ENCODE data around the gene TMEM259.
A peak's percentile ranks its signal among the peaks of the same experiment; 100 is the strongest.

The TMEM259 gene

DNA sequence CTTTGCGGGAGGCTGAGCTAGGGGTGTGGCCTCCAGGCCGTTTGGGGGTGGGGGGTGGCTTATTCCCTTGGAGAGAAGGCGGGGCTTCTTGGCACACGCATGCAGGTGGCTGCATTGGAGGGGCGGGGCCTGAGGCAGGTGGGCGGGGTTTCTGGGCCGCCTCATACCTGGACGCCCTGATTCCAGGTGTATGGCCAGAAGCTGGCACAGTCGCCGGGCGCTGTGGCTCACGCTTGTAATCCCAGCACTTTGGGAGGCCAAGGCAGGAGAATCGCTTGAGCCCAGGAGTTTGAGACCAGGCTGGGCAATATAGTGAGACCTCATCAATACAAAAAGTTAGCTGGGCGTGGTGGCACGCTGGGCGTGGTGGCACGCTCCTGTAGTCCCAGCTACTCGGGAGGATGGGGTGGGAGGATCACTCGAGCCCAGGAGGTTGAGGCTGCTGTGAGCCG lies 26.8 kb upstream of the TMEM259 start:
- Histone ChIP-seq H3K4me1 (ENCODE audit: control insufficient read depth in 1 of 2, insufficient read depth in 2 of 2, low read length in 2 of 2) (peaks cover 2 to 4% of the 10 kb centered on the region in 2 donors), H3K36me3 (ENCODE audit: control insufficient read depth in 1 of 2, insufficient read depth in 2 of 2, low read length in 2 of 2) (no peaks in the 10 kb centered on the region), H3K27ac (ENCODE audit: low read depth, low read length) (no peak overlapping the region), H3K4me3 (ENCODE audit: low read depth in 1 of 2, low read length in 2 of 2) (no peak overlapping the region), H3K27me3 (ENCODE audit: control insufficient read depth in 1 of 2, insufficient read depth in 2 of 2, low read length in 2 of 2) (no peaks in the 10 kb centered on the region), H3K9ac (ENCODE audit: low read depth in 1 of 2, low read length in 2 of 2) (no peak overlapping the region), H3K9me3 (ENCODE audit: control insufficient read depth in 1 of 2, low read length in 2 of 2) (no peaks in the 10 kb centered on the region)

DNA sequence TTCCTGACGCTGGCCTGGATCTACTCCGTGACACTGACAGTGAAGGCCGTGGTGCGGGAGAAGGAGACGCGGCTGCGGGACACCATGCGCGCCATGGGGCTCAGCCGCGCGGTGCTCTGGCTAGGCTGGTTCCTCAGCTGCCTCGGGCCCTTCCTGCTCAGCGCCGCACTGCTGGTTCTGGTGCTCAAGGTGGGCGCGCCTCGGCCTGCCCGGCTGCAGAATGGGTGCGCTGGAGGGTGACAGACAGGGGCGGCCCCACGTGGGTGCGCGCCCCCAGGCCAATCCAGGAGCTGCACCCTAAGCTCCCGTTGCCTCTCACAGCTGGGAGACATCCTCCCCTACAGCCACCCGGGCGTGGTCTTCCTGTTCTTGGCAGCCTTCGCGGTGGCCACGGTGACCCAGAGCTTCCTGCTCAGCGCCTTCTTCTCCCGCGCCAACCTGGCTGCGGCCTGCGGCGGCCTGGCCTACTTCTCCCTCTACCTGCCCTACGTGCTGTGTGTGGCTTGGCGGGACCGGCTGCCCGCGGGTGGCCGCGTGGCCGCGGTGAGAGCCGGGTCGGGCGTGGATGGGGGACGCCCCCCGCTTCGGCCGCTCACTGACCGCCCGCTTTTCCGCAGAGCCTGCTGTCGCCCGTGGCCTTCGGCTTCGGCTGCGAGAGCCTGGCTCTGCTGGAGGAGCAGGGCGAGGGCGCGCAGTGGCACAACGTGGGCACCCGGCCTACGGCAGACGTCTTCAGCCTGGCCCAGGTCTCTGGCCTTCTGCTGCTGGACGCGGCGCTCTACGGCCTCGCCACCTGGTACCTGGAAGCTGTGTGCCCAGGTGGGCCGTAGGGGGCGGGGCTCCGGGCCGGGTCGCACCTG lies 26.1 kb upstream of the TMEM259 start:
- Histone ChIP-seq H3K9ac (ENCODE audit: low read depth in 1 of 2, low read length in 2 of 2) (no peak overlapping the region), H3K36me3 (ENCODE audit: control insufficient read depth in 1 of 2, insufficient read depth in 2 of 2, low read length in 2 of 2) (no peaks in the 10 kb centered on the region), H3K27ac (ENCODE audit: low read depth, low read length) (no peak overlapping the region), H3K4me3 (ENCODE audit: low read depth in 1 of 2, low read length in 2 of 2) (no peak overlapping the region), H3K4me1 (ENCODE audit: control insufficient read depth in 1 of 2, insufficient read depth in 2 of 2, low read length in 2 of 2) (peaks cover 8 to 11% of the 10 kb centered on the region in 2 donors), H3K27me3 (ENCODE audit: control insufficient read depth in 1 of 2, insufficient read depth in 2 of 2, low read length in 2 of 2) (no peaks in the 10 kb centered on the region), H3K9me3 (ENCODE audit: control insufficient read depth in 1 of 2, low read length in 2 of 2) (no peaks in the 10 kb centered on the region)

DNA sequence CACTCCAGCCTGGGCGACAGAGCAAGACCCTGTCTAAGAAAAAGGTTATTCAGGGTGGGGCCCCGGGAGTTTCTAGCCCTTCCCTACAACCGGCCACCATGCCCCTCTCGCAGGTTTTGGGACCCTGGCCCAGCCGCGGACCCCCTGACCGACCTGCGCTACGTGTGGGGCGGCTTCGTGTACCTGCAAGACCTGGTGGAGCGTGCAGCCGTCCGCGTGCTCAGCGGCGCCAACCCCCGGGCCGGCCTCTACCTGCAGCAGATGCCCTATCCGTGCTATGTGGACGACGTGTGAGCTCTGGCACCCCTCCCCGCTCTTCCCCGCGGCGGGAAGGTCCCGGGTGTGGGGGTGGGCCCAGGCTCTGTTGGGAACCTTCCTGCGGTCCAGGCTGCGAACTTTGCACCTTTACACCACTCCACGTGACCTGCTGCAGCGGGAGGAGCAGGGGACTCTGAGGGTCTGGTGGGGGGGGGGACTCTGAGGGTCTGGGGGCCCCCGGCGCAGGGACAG lies 25.2 kb upstream of the TMEM259 start:
- Histone ChIP-seq H3K27ac (ENCODE audit: low read depth, low read length) (no peak overlapping the region), H3K9ac (ENCODE audit: low read depth in 1 of 2, low read length in 2 of 2) (no peak overlapping the region), H3K27me3 (ENCODE audit: control insufficient read depth in 1 of 2, insufficient read depth in 2 of 2, low read length in 2 of 2) (no peaks in the 10 kb centered on the region), H3K9me3 (ENCODE audit: control insufficient read depth in 1 of 2, low read length in 2 of 2) (no peaks in the 10 kb centered on the region), H3K4me1 (ENCODE audit: control insufficient read depth in 1 of 2, insufficient read depth in 2 of 2, low read length in 2 of 2) (peaks cover 12 to 20% of the 10 kb centered on the region in 2 donors), H3K4me3 (ENCODE audit: low read depth in 1 of 2, low read length in 2 of 2) (no peak overlapping the region), H3K36me3 (ENCODE audit: control insufficient read depth in 1 of 2, insufficient read depth in 2 of 2, low read length in 2 of 2) (no peaks in the 10 kb centered on the region)

GRCh38 chr19:1045247-1045603 lies 24.3 kb upstream of the TMEM259 start:
- Histone ChIP-seq H3K9me3 (ENCODE audit: control insufficient read depth in 1 of 2, low read length in 2 of 2) (no peaks in the 10 kb centered on the region), H3K9ac (ENCODE audit: low read depth in 1 of 2, low read length in 2 of 2) (no peak overlapping the region), H3K27me3 (ENCODE audit: control insufficient read depth in 1 of 2, insufficient read depth in 2 of 2, low read length in 2 of 2) (no peaks in the 10 kb centered on the region), H3K4me3 (ENCODE audit: low read depth in 1 of 2, low read length in 2 of 2) (no peak overlapping the region), H3K36me3 (ENCODE audit: control insufficient read depth in 1 of 2, insufficient read depth in 2 of 2, low read length in 2 of 2) (no peaks in the 10 kb centered on the region), H3K27ac (ENCODE audit: low read depth, low read length) (no peak overlapping the region), H3K4me1 (ENCODE audit: control insufficient read depth in 1 of 2, insufficient read depth in 2 of 2, low read length in 2 of 2) (peaks cover 19 to 29% of the 10 kb centered on the region in 2 donors)

- no peaks in the 10 kb centered on the region for H3K9me3 ChIP-seq (ENCODE audit: control insufficient read depth in 1 of 2, low read length in 2 of 2)
- H3K9ac ChIP-seq (ENCODE audit: low read depth in 1 of 2, low read length in 2 of 2): peak overlapping the region; percentile 51 to 67
- peak overlapping the region; percentile 71 to 81 for H3K4me3 ChIP-seq (ENCODE audit: low read depth in 1 of 2, low read length in 2 of 2)
- H3K27ac ChIP-seq (ENCODE audit: low read depth, low read length): no peak overlapping the region
- no peaks in the 10 kb centered on the region for H3K27me3 ChIP-seq (ENCODE audit: control insufficient read depth in 1 of 2, insufficient read depth in 2 of 2, low read length in 2 of 2)
- peaks cover 27 to 50% of the 10 kb centered on the region in 2 donors for H3K4me1 ChIP-seq (ENCODE audit: control insufficient read depth in 1 of 2, insufficient read depth in 2 of 2, low read length in 2 of 2)
- H3K36me3 ChIP-seq (ENCODE audit: control insufficient read depth in 1 of 2, insufficient read depth in 2 of 2, low read length in 2 of 2): no peaks in the 10 kb centered on the region
These were observed 22.0 kb upstream of the TMEM259 start for GRCh38 chr19:1042689-1043511.

- H3K9me3 ChIP-seq (ENCODE audit: control insufficient read depth in 1 of 2, low read length in 2 of 2): no peaks in the 10 kb centered on the region
- peak overlapping the region; percentile 71 to 81 for H3K4me3 ChIP-seq (ENCODE audit: low read depth in 1 of 2, low read length in 2 of 2)
- no peaks in the 10 kb centered on the region for H3K36me3 ChIP-seq (ENCODE audit: control insufficient read depth in 1 of 2, insufficient read depth in 2 of 2, low read length in 2 of 2)
- peaks cover 27 to 55% of the 10 kb centered on the region in 2 donors for H3K4me1 ChIP-seq (ENCODE audit: control insufficient read depth in 1 of 2, insufficient read depth in 2 of 2, low read length in 2 of 2)
- H3K27me3 ChIP-seq (ENCODE audit: control insufficient read depth in 1 of 2, insufficient read depth in 2 of 2, low read length in 2 of 2): no peaks in the 10 kb centered on the region
- peak overlapping the region; percentile 51 to 67 for H3K9ac ChIP-seq (ENCODE audit: low read depth in 1 of 2, low read length in 2 of 2)
- no peak overlapping the region for H3K27ac ChIP-seq (ENCODE audit: low read depth, low read length)
These were observed 21.1 kb upstream of the TMEM259 start for GRCh38 chr19:1041835-1042685.

DNA sequence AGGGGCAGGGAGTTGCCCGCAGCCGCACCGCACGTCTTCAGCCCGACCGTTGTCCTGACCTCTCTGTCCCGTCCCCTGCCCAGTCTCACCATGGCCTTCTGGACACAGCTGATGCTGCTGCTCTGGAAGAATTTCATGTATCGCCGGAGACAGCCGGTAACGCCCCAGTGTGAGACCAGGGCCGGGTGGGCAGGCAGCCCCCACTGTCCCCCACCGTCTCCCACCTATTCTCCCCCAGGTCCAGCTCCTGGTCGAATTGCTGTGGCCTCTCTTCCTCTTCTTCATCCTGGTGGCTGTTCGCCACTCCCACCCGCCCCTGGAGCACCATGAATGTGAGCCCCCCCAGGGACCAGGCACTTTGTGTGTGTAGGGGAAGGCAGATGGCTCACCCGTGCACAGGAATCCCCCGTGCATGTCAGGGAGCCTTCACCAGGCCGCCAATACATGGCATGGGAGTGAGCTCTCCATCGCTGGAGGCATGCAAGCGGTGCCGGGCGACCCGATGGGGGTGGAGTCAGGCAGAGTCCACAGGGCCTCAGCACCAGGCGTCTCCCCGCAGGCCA lies 20.4 kb upstream of the TMEM259 start:
- H3K9ac ChIP-seq (ENCODE audit: low read depth in 1 of 2, low read length in 2 of 2): peak overlapping the region; percentile 67 to 73

DNA sequence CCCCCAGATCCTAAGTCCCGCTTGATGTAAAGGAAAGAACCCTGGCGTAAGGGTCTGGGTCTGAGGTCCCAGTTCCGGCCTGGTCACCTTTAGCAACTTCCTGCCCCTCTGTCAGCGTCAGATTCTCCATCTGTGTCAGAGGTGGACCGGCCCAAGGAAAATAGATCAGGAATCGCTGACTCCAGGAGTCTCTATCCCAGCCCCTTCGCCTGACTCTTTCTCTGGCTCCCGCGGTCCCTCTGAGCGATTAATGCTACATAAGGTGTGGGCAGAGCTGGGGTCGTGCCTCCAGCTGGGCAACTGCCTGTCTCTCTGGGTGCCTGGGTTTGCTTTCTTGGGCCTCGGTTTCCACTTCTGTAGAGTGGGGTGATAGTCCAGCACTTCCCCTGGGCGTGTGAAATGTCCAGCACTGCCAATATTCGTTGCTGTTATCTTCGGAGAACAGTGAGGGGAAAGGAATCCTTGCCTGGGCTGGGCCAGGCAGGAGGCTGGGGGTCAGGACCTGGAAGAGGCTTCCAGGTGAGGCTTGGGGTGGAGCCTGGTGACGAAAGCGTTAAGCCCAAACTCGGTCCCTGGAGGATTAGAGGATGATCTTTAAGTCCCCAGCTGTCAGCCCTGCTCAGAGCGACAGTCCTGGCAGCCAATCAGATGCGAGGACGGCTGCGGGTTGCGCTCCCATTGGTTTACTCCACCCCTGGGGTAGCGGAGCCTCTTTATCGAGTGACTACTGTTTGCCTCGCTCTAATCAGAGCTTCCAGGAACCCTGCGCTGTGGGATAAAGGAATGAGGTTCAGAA lies 19.8 kb upstream of the TMEM259 start:
- H3K36me3 ChIP-seq (ENCODE audit: control insufficient read depth in 1 of 2, insufficient read depth in 2 of 2, low read length in 2 of 2): peaks cover 0 to 5% of the 10 kb centered on the region in 2 donors
- H3K27ac ChIP-seq (ENCODE audit: low read depth, low read length): no peak overlapping the region
- no peaks in the 10 kb centered on the region for H3K27me3 ChIP-seq (ENCODE audit: control insufficient read depth in 1 of 2, insufficient read depth in 2 of 2, low read length in 2 of 2)
- peak overlapping the region; percentile 69 to 73 for H3K9ac ChIP-seq (ENCODE audit: low read depth in 1 of 2, low read length in 2 of 2)
- peak overlapping the region; percentile 71 to 81 for H3K4me3 ChIP-seq (ENCODE audit: low read depth in 1 of 2, low read length in 2 of 2)
- no peaks in the 10 kb centered on the region for H3K9me3 ChIP-seq (ENCODE audit: control insufficient read depth in 1 of 2, low read length in 2 of 2)
- peaks cover 27 to 55% of the 10 kb centered on the region in 2 donors for H3K4me1 ChIP-seq (ENCODE audit: control insufficient read depth in 1 of 2, insufficient read depth in 2 of 2, low read length in 2 of 2)

More for the DNA sequence above, 20.4 kb upstream of the TMEM259 start:
- Histone ChIP-seq H3K36me3 (ENCODE audit: control insufficient read depth in 1 of 2, insufficient read depth in 2 of 2, low read length in 2 of 2) (peaks cover 0 to under 1% of the 10 kb centered on the region in 2 donors), H3K4me1 (ENCODE audit: control insufficient read depth in 1 of 2, insufficient read depth in 2 of 2, low read length in 2 of 2) (peaks cover 27 to 55% of the 10 kb centered on the region in 2 donors), H3K9me3 (ENCODE audit: control insufficient read depth in 1 of 2, low read length in 2 of 2) (no peaks in the 10 kb centered on the region), H3K27ac (ENCODE audit: low read depth, low read length) (no peak overlapping the region), H3K27me3 (ENCODE audit: control insufficient read depth in 1 of 2, insufficient read depth in 2 of 2, low read length in 2 of 2) (no peaks in the 10 kb centered on the region), H3K4me3 (ENCODE audit: low read depth in 1 of 2, low read length in 2 of 2) (peak overlapping the region; percentile 71 to 81)

Data from duodenal mucosa (tissue), 2 donors.